HG03558 (cell line): Measurements from ENCODE around the gene GCNT2.
"Not testable (repeated sequence)": the region's sequence is repeated elsewhere in the genome, so short reads cannot be mapped to it uniquely, and the experiment has no call there.

Source experiments
- ATAC-seq: cut with Tn5 transposase; IDR thresholded peaks from one replicate; pipeline ENCODE4 v1.9.1; 2021; ENCODE audit warnings: moderate number of reproducible peaks; ENCODE audit not compliant: unreplicated experiment; ENCODE audit errors: extremely low read depth

GCNT2 gene

DNA sequence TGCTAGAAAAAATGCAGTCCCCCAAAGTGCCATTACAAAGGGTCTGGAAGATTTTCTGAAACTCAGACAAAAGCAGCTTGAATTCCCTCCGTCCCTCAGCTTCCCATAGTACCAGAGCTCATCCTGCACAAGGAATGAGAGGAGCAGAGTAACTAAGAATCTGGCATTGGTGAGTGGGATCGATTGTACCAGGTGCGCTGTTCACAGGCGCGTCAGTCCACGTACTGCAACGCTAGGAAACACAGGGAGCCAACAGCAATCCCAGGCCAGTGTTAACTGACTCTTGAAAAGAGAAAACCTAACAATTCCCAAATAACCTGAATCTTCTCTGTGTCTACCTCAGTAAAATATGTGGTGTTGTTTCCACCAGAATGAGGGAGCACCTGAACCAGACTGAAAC is 77.9 kb downstream of the GCNT2 start:
- ATAC-seq, result no peak

DNA sequence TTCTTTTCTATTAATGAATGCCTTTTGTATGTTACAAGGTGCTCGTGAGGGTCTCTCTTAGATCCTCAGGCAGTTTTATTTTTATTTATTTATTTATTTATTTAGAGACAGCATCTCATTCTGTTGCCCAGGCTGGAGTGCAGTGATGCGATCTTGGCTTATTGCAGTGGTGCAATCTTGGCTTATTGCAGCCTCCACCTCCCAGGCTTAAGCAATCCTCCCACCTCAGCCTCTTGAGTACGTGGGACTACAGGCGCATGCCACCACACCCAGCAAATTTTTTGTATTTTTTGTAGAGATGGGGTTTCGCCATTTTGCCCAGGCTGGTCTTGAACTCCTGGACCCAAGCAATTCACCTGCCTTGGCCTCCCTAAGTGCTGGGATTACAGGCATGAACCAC is 79.5 kb downstream of the GCNT2 start:
- not testable (repeated sequence) for ATAC-seq

- no peak for ATAC-seq
Measured at GRCh38 chr6:10603219-10603618, 82.1 kb downstream of the GCNT2 start.

DNA sequence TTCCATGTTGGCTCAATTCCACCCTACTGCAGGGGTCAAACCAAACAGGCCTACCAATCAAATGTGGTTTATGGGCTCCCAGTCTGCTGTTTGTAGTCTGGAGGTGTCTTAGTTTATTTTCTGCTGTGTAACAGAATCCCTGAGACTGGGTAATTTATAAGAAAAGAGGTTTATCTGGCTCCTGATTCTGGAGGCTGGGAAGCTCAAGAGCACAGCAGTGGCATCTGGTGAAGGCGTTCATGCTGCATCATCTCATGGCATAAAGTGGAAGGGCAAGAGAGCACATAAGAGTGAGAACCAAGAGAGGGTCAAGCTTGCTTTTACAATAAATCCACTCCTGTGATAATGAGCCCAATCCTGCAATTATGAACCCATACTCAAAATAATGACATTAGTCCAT is 87.9 kb downstream of the GCNT2 start:
- ATAC-seq, result no peak

DNA sequence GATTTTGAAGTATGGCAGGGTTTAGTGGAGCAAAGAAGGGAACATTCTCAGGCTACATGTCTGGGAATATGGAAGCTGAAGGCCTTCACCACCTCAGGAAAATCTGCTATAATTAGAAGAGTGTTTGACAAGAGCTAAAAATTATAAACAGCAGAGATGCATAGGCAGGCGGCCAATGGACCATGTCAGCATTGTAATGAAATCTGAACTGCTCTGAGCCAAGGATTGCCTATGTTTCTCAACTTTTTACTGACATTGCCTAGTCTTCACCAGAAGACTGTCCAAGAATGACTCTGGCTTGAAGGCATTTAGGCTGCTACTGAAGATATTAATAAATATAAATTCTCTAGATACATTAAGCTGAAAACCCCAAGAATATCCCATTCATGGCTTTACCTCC is 89.1 kb downstream of the GCNT2 start:
- no peak for ATAC-seq

GRCh38 chr6:10612161-10612560 is 91.0 kb downstream of the GCNT2 start:
- ATAC-seq, result no peak

GRCh38 chr6:10613077-10613476 is 91.9 kb downstream of the GCNT2 start:
- no peak for ATAC-seq

DNA sequence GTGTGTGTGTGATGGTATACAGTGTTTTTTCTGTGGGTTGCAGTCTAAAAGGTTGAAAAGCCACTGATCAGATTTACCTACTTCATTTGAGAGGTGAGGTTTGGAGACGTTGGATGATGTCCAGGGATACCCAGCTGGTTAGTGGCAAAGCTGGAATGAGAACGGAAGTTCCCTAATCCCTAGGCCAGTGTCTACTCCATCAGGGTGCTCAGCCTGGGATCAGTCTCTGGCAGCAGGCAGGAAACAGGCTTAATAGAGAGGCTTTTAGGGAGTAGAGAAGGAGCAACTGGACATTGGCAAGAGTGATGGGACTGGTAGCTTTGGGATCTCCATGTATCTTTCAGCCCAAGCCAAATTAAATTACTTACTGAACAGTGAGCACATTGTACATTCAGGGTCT is 92.6 kb downstream of the GCNT2 start:
- ATAC-seq, result no peak

GRCh38 chr6:10615675-10616074 is 94.5 kb downstream of the GCNT2 start:
- ATAC-seq, result no peak

- ATAC-seq, result not testable (repeated sequence)
Measured at GRCh38 chr6:10616266-10616665, 95.1 kb downstream of the GCNT2 start.

GRCh38 chr6:10617008-10617696 is 96.0 kb downstream of the GCNT2 start:
- ATAC-seq, result no peak

GRCh38 chr6:10618409-10618808 is 97.3 kb downstream of the GCNT2 start:
- ATAC-seq, result no peak

- ATAC-seq, result no peak
Measured at GRCh38 chr6:10621213-10621612, 100.1 kb downstream of the GCNT2 start.

DNA sequence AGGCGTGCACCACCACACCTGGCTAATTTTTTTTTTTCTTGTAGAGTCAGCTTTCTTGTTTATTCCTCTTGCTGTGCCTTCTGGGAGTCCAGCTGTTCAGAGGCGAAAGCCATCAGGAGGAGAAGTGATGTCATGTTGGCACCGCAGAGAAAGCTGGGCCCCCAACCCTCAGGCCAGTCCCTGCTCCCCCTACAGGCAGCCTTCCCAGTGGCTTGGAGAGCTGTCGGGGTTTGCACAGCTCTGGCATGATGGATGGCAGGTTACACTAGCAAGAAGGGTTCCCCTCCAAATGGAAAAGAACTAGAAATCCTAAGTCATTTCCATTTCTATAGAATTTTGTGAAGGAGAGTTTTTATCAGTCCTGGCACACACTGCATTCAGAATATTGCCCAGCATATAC is 100.7 kb downstream of the GCNT2 start:
- no peak for ATAC-seq

GRCh38 chr6:10624836-10625235 is 103.7 kb downstream of the GCNT2 start:
- ATAC-seq, result no peak

DNA sequence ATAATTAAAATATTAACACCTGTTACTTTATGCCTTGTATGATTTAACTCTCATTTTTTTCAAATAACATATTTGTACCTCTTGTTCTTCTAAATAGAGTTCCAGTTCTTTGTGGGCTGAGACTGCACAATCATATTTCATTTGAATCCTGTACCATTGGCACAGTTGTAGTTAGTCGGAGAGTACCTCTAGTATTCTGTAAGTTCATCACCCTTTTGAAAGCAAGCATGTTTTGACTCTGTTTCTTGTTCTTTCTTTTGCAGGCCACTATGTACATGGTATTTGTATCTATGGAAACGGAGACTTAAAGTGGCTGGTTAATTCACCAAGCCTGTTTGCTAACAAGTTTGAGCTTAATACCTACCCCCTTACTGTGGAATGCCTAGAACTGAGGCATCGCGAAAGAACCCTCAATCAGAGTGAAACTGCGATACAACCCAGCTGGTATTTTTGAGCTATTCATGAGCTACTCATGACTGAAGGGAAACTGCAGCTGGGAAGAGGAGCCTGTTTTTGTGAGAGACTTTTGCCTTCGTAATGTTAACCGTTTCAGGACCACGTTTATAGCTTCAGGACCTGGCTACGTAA is 105.1 kb downstream of the GCNT2 start:
- no peak for ATAC-seq

GRCh38 chr6:10627800-10628199 is 106.6 kb downstream of the GCNT2 start:
- ATAC-seq, result no peak

- no peak for ATAC-seq
Measured at GRCh38 chr6:10630178-10630577, 109.0 kb downstream of the GCNT2 start.

DNA sequence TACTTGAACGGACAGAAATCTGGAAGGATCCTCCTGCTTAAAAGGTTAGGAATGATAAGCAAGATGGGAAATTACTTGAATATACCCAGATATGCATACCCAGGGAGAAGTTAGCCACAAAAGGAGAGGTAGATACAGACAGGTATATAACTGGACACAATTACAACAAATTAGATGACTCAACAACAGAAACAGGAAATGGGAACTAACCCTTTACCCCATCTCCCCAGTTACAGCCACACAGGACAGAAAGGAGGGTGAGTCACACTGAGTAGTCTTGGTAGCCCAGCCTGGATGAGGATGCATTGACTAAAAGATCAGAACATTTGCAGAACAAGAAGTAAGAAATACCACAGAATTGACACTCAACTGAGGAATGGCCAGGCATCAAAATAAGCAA is 112.1 kb downstream of the GCNT2 start:
- peak; percentile 96 for ATAC-seq

DNA sequence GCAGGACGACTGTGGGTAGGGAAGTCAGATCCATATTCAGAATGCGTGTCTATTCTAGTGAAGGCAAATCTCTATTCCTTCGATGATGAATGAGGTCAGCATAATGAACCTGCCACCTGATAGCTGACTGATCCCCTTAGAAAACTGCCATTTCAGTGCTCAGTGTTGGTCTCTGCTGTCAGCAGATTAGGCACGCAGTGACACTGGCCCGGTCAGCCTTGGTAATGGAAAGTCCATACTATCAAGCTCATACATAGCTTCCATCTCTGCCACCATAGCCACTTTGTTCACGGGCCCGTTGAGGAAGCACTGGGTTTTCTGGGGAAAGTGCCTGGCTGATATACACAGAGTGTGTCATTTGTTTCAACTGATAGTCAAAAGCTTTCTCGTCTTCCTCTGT is 119.3 kb downstream of the GCNT2 start:
- ATAC-seq, result no peak

GRCh38 chr6:10641528-10641927 is 120.4 kb downstream of the GCNT2 start:
- ATAC-seq, result no peak

GRCh38 chr6:10643201-10643651 is 122.1 kb downstream of the GCNT2 start:
- ATAC-seq, result no peak
